HepG2 (cell line): ENCODE data around the gene IFITM5. TPM values are rescaled to one million over a fixed set of nuclear protein-coding genes. Genes with fewer than 3 reads are reported as not detected.

ENCODE experiments used
- ATAC-seq: fragments of 200-7000 bp; cut with Tn5 transposase; 3 replicates; pipeline ENCODE4 v1.9.1; 2020; ENCODE audit warnings: mild to moderate bottlenecking, moderate library complexity
- BruUV-seq: library from RNA; stranded (reverse); fragments of 400-500 nt; replicated peaks from 2 replicates; lab custom pipeline; 2021; lab: Mats Ljungman, UMichigan
- CTCF ChIA-PET: fragments of 300-600 bp; formaldehyde crosslinking; extraction: SDS; loops from one replicate; lab custom pipeline; 2021; ENCODE audit warnings: low total read pairs, inconsistent platforms, low intra/inter-chr PET ratio; lab: Yijun Ruan, JAX
- POLR2A ChIA-PET: fragments of 350-600 bp; sonication (Branson Sonifier 250); formaldehyde crosslinking; loops from one replicate; lab custom pipeline; 2020; ENCODE audit warnings: antibody characterized with exemption, inconsistent platforms; lab: Yijun Ruan, JAX
- DNase-seq: peaks from one replicate; pipeline ENCODE4 v3.0.0-alpha.2; 2015; ENCODE audit warnings: low spot score
- FAIRE-seq: peaks from 3 replicates; lab custom pipeline; 2011; peaks lifted over from hg19 to GRCh38; lab: Jason Lieb, UNC
- H2AFZ ChIP-seq: one replicate; pipeline ENCODE4 v1.6.1; 2011; ENCODE audit warnings: low read length, inconsistent platforms
- H3K27ac ChIP-seq: fragments of 300-600 bp; 3 replicates; pipeline ENCODE4 v1.8.0; 2011; ENCODE audit warnings: mixed run types, mild to moderate bottlenecking, mixed read lengths, low read length, inconsistent platforms; ENCODE audit not compliant: insufficient read depth; ENCODE audit errors: extremely low read length
- H3K27me3 ChIP-seq, 2 experiments: fragments of 200-600 bp in 1 of 2; 2 replicates in 1 of 2; 3 replicates in 1 of 2; pipeline versions ENCODE4 v1.6.0 to v1.8.0; 2011; ENCODE audit warnings: low read length in 2 of 2, mild to moderate bottlenecking in 2 of 2, moderate library complexity in 2 of 2, inconsistent platforms in 1 of 2; ENCODE audit not compliant: insufficient read depth in 2 of 2, control insufficient read depth in 1 of 2
- H3K36me3 ChIP-seq, 2 experiments: fragments of 200-600 bp in 1 of 2; replicated peaks in 1 of 2; 2 replicates in 1 of 2; 3 replicates in 1 of 2; pipeline versions ENCODE4 v1.5.1 to v1.8.0; 2011; ENCODE audit warnings: low read length in 2 of 2, inconsistent platforms in 1 of 2; ENCODE audit not compliant: insufficient read depth in 2 of 2, control insufficient read depth in 1 of 2
- H3K4me1 ChIP-seq: 2 replicates; pipeline ENCODE4 v1.5.1; 2012; ENCODE audit warnings: low read length, inconsistent platforms; ENCODE audit not compliant: insufficient read depth
- H3K4me2 ChIP-seq: 2 replicates; pipeline ENCODE4 v1.6.0; 2011; ENCODE audit warnings: low read depth, low read length, inconsistent platforms
- H3K4me3 ChIP-seq, 3 experiments: fragments of 200-600 bp in 1 of 3; sonication (generic), shearing (Covaris generic) in 1 of 3; replicated peaks in 1 of 3; 2 replicates each; pipeline ENCODE4 v1.5.1; 2011 to 2016; ENCODE audit warnings: low read length in 3 of 3, inconsistent platforms in 2 of 3, low read depth in 2 of 3, mild to moderate bottlenecking in 2 of 3, control low read depth in 1 of 3, mixed read lengths in 1 of 3; ENCODE audit not compliant: insufficient read depth in 1 of 3
- H3K79me2 ChIP-seq: one replicate; pipeline ENCODE4 v1.6.1; 2011; ENCODE audit warnings: low read length, inconsistent platforms; ENCODE audit not compliant: insufficient read depth
- H3K9ac ChIP-seq: 2 replicates; pipeline ENCODE4 v1.6.0; 2011; ENCODE audit warnings: mild to moderate bottlenecking, low read depth, low read length, inconsistent platforms; ENCODE audit not compliant: insufficient read depth
- H3K9me3 ChIP-seq: 2 replicates; pipeline ENCODE4 v1.5.1; 2012; ENCODE audit warnings: mild to moderate bottlenecking, low read length
- H4K20me1 ChIP-seq: 2 replicates; pipeline ENCODE4 v1.6.0; 2011; ENCODE audit warnings: inconsistent platforms, mild to moderate bottlenecking, low read length, moderate library complexity; ENCODE audit not compliant: insufficient read depth
- BCL6 ChIP-seq: IDR thresholded peaks from 2 replicates; pipeline ENCODE4 v1.6.1; 2016; ENCODE audit warnings: missing genetic modification reagents, missing compliant biosample characterization
- CHCHD3 ChIP-seq: sonication (generic); formaldehyde crosslinking; IDR thresholded peaks from 2 replicates; pipeline ENCODE4 v1.8.0; 2022; ENCODE audit warnings: mild to moderate bottlenecking, missing genetic modification reagents, moderate library complexity
- HOXA3 ChIP-seq: sonication (generic); formaldehyde crosslinking; IDR thresholded peaks from 2 replicates; pipeline ENCODE4 v1.5.0; 2020; ENCODE audit warnings: missing genetic modification reagents
- KDM2A ChIP-seq: sonication (generic); formaldehyde crosslinking; IDR thresholded peaks from 2 replicates; pipeline ENCODE4 v1.4.0; 2020; ENCODE audit warnings: low read depth, missing genetic modification reagents, borderline replicate concordance
- KMT2B ChIP-seq: IDR thresholded peaks from 2 replicates; pipeline ENCODE4 v1.6.1; 2016; ENCODE audit warnings: missing genetic modification reagents, missing compliant biosample characterization
- PRMT3 ChIP-seq: sonication (generic); formaldehyde crosslinking; IDR thresholded peaks from 2 replicates; pipeline ENCODE4 v1.8.1; 2022; ENCODE audit warnings: low read depth, mild to moderate bottlenecking, moderate library complexity, missing genetic modification reagents, borderline replicate concordance
- ZIK1 ChIP-seq: sonication (generic); formaldehyde crosslinking; IDR thresholded peaks from 2 replicates; pipeline ENCODE4 v1.5.0; 2020; ENCODE audit warnings: mild to moderate bottlenecking, low read depth, missing genetic modification reagents, borderline replicate concordance
- ZMYM3 ChIP-seq: sonication (generic); formaldehyde crosslinking; IDR thresholded peaks from 2 replicates; pipeline ENCODE4 v1.5.1; 2020; ENCODE audit warnings: mild to moderate bottlenecking, missing genetic modification reagents
- ZNF318 ChIP-seq: sonication (generic); formaldehyde crosslinking; IDR thresholded peaks from 2 replicates; pipeline ENCODE4 v1.4.0; 2020; ENCODE audit warnings: mild to moderate bottlenecking, missing genetic modification reagents
- ZNF337 ChIP-seq: sonication (generic); formaldehyde crosslinking; IDR thresholded peaks from 2 replicates; pipeline ENCODE4 v1.5.1; 2020; ENCODE audit warnings: missing genetic modification reagents, low read depth, mild to moderate bottlenecking, borderline replicate concordance
- ZNF33A ChIP-seq: sonication (generic); formaldehyde crosslinking; IDR thresholded peaks from 2 replicates; pipeline ENCODE4 v1.5.1; 2020; ENCODE audit warnings: missing genetic modification reagents, mild to moderate bottlenecking, moderate library complexity, borderline replicate concordance
- ZNF468 ChIP-seq: sonication (generic); formaldehyde crosslinking; IDR thresholded peaks from 2 replicates; pipeline ENCODE4 v1.8.0; 2022; ENCODE audit warnings: mild to moderate bottlenecking, moderate library complexity, missing genetic modification reagents
- WGBS: methylation state at CpG from one replicate; pipeline ENCODE4 v1.1.6; 2017; ENCODE audit warnings: low lambda C conversion rate; 5-methylcytosine and 5-hydroxymethylcytosine counted together
- in situ Hi-C: cut with HindIII; loops from 2 replicates; pipeline ENCODE4 v1.10.0; 2017; ENCODE audit warnings: low pct_unique_long_range_greater_than_20kb; ENCODE audit not compliant: extremely low pct_ligation_motif_present
- intact Hi-C: fragments of 100-400 bp; cut with micrococcal nuclease; formaldehyde crosslinking; loops from one replicate; pipeline ENCODE4 v1.10.0; 2022; ENCODE audit not compliant: unreplicated experiment
- polyA plus RNA-seq, 8 experiments: library from polyadenylated mRNA; depleted of rRNA in 3 of 8; stranded (reverse) in 7 of 8; unstranded in 1 of 8; fragments of >200 nt; fragmentation: Illumina TruSeq in 4 of 8; extraction: Trizol in 4 of 8; gene quantifications; 2 replicates each; pipeline versions ENCODE4 v1.2.1 to v1.2.3, GENCODE V29; 2011 to 2016; ENCODE audit warnings: low read depth in 4 of 8, missing spikeins in 1 of 8, mixed read lengths in 1 of 8; ENCODE audit not compliant: insufficient read depth in 1 of 8
- total RNA-seq, 5 experiments: library from RNA; depleted of rRNA; stranded (reverse); fragments of >200 nt; fragmentation: Illumina TruSeq; extraction: Trizol; gene quantifications; 2 replicates each; pipeline ENCODE4 v1.2.3, GENCODE V29; 2016; ENCODE audit warnings: low read depth in 1 of 5
- TF ChIP-seq, protein P1 (sequence below): sonication (generic); formaldehyde crosslinking; IDR thresholded peaks from 2 replicates; pipeline ENCODE4 v1.8.1; 2023; ENCODE audit warnings: mild to moderate bottlenecking, missing genetic modification reagents, borderline replicate concordance
- TF ChIP-seq, protein P2 (sequence below): sonication (generic); formaldehyde crosslinking; IDR thresholded peaks from 2 replicates; pipeline ENCODE4 v1.4.0; 2020; ENCODE audit warnings: mild to moderate bottlenecking, missing genetic modification reagents

The IFITM5 gene
- total and polyA plus RNA-seq, 2 of the 13 experiments (the other 11 are each of a cell fraction or from before 2014, with no cell fraction given) = not detected

GRCh38 chr11:278001-278951 lies 21.1 kb downstream of the IFITM5 start, which contains the start of gene NLRP6:
TSS of gene NLRP6 (plus strand) at chr11:278407. CDS start at chr11:278570, 163 bp downstream.
- intact Hi-C loops = no loop called here
- no TSS peak for BruUV-seq
- Histone ChIP-seq H3K79me2 (no peaks in the 10 kb centered on the region), H3K9me3 (no peaks in the 10 kb centered on the region), H3K27ac (no peak within 1 kb of the TSS), H3K4me3 (no peak within 1 kb of the TSS), H3K9ac (no peak within 1 kb of the TSS), H4K20me1 (no peaks in the 10 kb centered on the region), H3K4me2 (no peak within 1 kb of the TSS), H2AFZ (no peak within 1 kb of the TSS), H3K36me3 (no peaks in the 10 kb centered on the region), H3K4me1 (no peaks in the 10 kb centered on the region), H3K27me3 (peaks cover 7 to 51% of the 10 kb centered on the region in 2 experiments)
- no peak for TF ChIP-seq ZNF318
- no peak for TF ChIP-seq ZNF337 (CRISPR knock-in tag)
- no peak for TF ChIP-seq ZNF468
- TF ChIP-seq KMT2B (CRISPR knock-in tag) = no peak
- no peak for TF ChIP-seq ZNF33A
- no peak for TF ChIP-seq ZIK1
- TF ChIP-seq, protein P1, sequence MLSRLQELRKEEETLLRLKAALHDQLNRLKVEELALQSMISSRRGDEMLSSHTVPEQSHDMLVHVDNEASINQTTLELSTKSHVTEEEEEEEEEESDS (CRISPR knock-in tag) = no peak
- TF ChIP-seq PRMT3 (CRISPR knock-in tag) = no peak
- no peak for TF ChIP-seq KDM2A (CRISPR knock-in tag)
- TF ChIP-seq CHCHD3 (CRISPR knock-in tag) = no peak
- no peak for TF ChIP-seq ZMYM3 (CRISPR knock-in tag)
- no peak for TF ChIP-seq HOXA3 (CRISPR knock-in tag)
- TF ChIP-seq BCL6 = no peak
- TF ChIP-seq, protein P2, sequence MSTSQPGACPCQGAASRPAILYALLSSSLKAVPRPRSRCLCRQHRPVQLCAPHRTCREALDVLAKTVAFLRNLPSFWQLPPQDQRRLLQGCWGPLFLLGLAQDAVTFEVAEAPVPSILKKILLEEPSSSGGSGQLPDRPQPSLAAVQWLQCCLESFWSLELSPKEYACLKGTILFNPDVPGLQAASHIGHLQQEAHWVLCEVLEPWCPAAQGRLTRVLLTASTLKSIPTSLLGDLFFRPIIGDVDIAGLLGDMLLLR (CRISPR knock-in tag) = no peak
- WGBS = 52% methylated on average over 19 of the region's 21 CpGs
- in situ Hi-C loops = no loop called here
- POLR2A ChIA-PET = no interaction called here
- no peak for ATAC-seq
- CTCF ChIA-PET = no interaction called here
- DNase-seq = no peak
- FAIRE-seq = no peak
